ENCODE data around the gene NOD2.

GRCh38 chr16:50737420-50737959 is 44.1 kb downstream of the NOD2 start:
- no peak for TF ChIP-seq EZH2 (IDR thresholded peaks at IDR 0.05; ENCODE audit: borderline replicate concordance, low read length)
- no peak for TF ChIP-seq CTCF (conservative IDR thresholded peaks at IDR 0.05 in 1 of 2, IDR thresholded peaks at IDR 0.05 in 1 of 2; ENCODE audit: extremely low read depth in 1 of 2, insufficient read depth in 1 of 2, low read depth in 1 of 2, low read length in 2 of 2)

Data from mammary epithelial cell (primary cell).